ENCODE measurements around the gene ZMYND8.
"Not testable (repeated sequence)": the region's sequence is repeated elsewhere in the genome, so short reads cannot be mapped to it uniquely, and the experiment has no call there.

The ZMYND8 gene

DNA sequence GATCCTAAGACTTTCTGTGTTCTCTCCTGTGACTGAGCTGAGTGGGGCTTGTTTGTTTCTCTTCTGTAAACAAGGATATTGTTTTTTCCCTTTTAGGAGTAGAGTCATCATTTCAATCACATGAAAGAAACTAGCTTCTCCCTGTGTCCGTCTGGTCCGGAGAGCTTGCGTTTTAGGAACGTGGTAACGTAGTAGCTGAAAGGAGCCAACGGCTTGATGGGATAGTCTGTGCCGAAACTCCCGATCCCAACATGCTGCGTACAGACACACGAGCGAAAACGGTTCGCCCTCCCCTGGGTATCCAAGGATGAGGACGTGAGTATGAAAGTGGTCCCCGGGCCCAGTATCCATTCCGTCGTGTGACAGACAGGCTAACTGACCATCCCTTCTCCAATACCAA lies 146.5 kb downstream of the ZMYND8 start:
- DNase-seq (ENCODE audit: low spot score), result no peak
- in situ Hi-C loops (cut with MboI; ENCODE audit: low sequenced_read_pairs, unreplicated experiment), result no loop called here
- TF ChIP-seq, protein P1, sequence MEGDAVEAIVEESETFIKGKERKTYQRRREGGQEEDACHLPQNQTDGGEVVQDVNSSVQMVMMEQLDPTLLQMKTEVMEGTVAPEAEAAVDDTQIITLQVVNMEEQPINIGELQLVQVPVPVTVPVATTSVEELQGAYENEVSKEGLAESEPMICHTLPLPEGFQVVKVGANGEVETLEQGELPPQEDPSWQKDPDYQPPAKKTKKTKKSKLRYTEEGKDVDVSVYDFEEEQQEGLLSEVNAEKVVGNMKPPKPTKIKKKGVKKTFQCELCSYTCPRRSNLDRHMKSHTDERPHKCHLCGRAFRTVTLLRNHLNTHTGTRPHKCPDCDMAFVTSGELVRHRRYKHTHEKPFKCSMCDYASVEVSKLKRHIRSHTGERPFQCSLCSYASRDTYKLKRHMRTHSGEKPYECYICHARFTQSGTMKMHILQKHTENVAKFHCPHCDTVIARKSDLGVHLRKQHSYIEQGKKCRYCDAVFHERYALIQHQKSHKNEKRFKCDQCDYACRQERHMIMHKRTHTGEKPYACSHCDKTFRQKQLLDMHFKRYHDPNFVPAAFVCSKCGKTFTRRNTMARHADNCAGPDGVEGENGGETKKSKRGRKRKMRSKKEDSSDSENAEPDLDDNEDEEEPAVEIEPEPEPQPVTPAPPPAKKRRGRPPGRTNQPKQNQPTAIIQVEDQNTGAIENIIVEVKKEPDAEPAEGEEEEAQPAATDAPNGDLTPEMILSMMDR (IDR thresholded peaks at IDR 0.05; ENCODE audit: borderline replicate concordance, control extremely low read depth, extremely low read depth, insufficient read depth, missing control alignments), result no peak

DNA sequence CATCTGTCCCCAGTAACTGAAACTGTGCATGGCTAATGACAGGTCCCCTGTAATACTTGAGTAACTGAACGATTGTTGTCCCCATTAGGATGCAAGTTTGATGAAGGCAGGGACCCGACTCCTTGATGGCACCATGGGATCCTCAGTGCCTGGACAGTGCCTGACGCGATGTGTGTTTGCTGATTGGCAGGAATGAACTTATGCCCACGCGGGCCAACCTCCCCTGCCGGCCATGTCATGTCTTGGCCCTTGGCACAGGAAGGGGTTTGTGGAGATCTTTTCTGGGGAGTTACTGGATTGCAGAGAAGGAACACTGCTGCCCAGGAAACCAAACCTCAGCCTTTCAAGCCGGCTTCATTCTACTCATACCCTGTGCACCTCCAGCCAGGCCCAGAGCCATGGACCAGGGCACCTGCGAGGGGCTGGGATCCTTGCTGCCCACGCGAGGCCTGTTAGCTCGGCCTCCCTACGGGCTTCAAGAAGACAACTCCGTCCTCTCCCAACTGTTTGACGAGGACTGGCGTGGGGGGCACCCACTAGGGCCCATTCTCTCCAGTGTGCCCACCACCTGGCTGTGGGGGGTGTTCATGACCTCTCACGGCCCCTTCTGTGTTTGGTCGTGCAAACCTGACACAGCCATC lies 147.8 kb downstream of the ZMYND8 start:
- no peak for DNase-seq (ENCODE audit: low spot score)
- TF ChIP-seq, protein P1 (IDR thresholded peaks at IDR 0.05; ENCODE audit: borderline replicate concordance, control extremely low read depth, extremely low read depth, insufficient read depth, missing control alignments), result no peak
- in situ Hi-C loops (cut with MboI; ENCODE audit: low sequenced_read_pairs, unreplicated experiment), result no loop called here

DNA sequence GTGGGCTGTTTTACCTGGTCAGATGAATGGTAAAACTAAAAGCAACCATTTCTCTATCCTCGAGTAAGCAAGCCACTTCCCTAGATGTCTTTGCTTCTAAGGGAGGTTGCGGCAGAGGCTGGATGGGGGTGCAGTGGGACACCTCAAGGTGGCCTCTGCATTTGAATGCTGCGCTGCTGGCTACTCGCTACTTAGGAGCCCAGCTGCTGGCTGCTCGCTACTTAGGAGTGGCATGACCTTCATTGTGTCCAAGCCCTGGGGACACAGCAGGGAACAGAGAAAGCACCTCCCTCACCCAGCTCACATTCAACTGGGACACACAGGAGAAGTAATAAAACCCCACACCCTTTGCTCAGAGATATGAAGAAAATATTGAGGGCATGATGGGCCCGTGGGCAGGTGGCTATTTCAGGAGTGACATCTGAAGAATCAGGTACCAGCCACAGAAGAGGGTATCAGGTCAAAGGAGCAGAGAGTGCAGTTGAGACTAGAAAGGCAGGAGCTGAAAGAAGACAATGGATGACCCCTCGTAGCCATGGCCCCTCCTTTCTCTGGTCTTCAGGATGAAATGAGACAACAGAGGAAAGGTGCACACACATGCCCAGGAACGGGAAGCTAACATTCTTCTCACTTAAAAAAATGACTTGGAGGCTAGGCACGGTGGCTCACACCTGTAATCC lies 149.4 kb downstream of the ZMYND8 start:
- no peak for DNase-seq (ENCODE audit: low spot score)
- in situ Hi-C loops (cut with MboI; ENCODE audit: low sequenced_read_pairs, unreplicated experiment), result no loop called here
- TF ChIP-seq, protein P1 (IDR thresholded peaks at IDR 0.05; ENCODE audit: borderline replicate concordance, control extremely low read depth, extremely low read depth, insufficient read depth, missing control alignments), result no peak

DNA sequence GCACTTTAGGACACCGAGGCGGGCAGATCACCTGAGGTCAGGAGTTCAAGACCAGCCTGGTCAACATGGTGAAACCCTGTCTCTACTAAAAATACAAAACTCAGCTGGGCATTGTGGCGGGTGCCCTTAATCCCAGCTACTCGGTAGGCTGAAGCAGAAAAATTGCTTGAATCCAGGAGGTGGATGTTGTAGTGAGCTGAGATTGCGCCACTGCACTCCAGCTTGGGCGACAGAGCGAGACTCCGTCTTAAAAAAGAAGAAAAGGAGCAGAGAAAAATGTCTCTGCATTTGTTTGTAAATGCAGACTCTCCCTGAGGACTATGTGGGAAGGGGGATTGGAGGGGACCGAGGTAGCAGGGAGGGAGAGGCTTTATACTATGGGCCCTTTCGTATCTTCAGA lies 149.9 kb downstream of the ZMYND8 start:
- in situ Hi-C loops (cut with MboI; ENCODE audit: low sequenced_read_pairs, unreplicated experiment); DNase-seq (ENCODE audit: low spot score): not testable (repeated sequence)

DNA sequence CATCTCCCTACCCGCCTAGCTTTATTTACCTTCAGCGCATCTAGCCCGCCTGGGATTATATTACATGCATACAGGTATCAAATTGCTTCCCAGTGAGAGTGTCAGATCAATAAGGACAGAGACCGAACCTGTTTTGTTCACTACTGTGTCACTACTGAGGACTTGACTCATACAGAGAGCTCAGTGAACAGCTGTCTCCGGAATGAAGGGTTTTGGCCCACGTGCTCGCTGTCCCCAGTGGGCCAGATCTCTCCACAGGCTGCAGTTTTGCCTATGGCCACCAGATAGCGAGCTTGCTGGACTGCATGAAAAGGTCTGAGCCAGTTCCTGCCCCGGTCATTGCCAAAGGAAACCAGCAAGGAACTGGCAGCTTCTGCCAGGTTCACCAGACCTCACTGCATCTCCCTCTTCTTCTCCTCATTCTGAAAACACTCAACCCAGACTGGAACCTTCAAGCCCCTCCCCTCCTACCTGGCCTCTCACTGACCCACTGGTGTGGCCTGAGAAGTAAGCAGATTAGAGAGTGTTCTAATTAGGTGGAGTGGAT lies 150.8 kb downstream of the ZMYND8 start:
- peak; percentile 67 for DNase-seq (ENCODE audit: low spot score)
- TF ChIP-seq, protein P1 (IDR thresholded peaks at IDR 0.05; ENCODE audit: borderline replicate concordance, control extremely low read depth, extremely low read depth, insufficient read depth, missing control alignments), result peak; percentile 60
- in situ Hi-C loops (cut with MboI; ENCODE audit: low sequenced_read_pairs, unreplicated experiment), result no loop called here

DNA sequence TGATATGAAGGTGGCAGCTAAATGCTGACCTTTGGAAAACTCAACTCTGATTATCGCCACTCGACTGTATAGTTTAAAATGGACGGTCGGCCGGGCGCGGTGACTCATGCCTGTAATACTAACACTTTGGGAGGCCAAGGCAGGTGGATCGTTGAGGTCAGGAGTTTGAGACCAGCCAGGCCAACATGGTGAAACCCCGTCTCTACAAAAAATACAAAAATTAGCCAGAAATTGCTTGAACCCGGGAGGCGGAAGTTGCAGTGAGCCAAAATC lies 151.7 kb downstream of the ZMYND8 start:
- DNase-seq (ENCODE audit: low spot score); in situ Hi-C loops (cut with MboI; ENCODE audit: low sequenced_read_pairs, unreplicated experiment): not testable (repeated sequence)

DNA sequence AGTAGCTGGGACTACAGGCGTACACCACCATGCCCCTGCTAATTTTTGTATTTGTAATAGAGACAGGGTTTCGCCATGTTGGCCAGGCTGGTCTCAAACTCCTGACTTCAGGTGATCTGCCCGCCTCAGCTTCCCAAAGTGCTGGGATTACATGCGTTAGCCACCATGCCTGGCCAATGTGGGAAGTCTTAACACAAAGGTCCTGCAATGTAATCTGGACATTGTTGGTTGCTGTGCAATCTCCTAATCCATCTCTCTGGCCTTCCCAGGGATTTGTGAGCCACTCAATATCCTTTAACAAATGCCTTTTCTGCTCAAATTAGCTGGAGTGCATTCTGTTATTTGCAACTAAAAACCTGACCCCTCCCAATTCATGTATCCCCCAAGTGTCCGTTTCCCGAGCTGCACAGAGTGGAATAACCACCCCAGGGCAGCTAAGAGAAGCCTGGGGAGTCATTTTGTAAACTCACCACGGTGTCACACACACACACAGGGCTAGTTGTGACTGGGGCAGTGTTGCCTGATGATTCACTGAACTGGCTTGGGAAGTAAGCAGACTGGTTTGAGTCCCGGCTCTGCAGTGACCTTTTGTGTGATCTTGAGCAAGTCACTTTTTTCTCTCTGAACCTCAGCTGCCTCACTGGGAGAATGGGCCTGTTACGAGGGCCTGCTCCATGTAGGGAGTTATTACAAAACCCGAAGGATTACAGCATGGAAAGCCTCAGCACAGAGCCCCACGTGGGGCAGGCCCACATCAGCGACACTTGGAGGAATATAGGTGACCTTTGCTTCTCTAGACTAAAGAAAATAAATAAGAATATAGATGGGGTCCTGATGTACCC lies 152.3 kb downstream of the ZMYND8 start:
- no peak for DNase-seq (ENCODE audit: low spot score)
- in situ Hi-C loops (cut with MboI; ENCODE audit: low sequenced_read_pairs, unreplicated experiment), result no loop called here
- TF ChIP-seq, protein P1 (IDR thresholded peaks at IDR 0.05; ENCODE audit: borderline replicate concordance, control extremely low read depth, extremely low read depth, insufficient read depth, missing control alignments), result no peak

All from GM13976 (cell line).